ENCODE results near the gene ZP1.

Gene ZP1

DNA sequence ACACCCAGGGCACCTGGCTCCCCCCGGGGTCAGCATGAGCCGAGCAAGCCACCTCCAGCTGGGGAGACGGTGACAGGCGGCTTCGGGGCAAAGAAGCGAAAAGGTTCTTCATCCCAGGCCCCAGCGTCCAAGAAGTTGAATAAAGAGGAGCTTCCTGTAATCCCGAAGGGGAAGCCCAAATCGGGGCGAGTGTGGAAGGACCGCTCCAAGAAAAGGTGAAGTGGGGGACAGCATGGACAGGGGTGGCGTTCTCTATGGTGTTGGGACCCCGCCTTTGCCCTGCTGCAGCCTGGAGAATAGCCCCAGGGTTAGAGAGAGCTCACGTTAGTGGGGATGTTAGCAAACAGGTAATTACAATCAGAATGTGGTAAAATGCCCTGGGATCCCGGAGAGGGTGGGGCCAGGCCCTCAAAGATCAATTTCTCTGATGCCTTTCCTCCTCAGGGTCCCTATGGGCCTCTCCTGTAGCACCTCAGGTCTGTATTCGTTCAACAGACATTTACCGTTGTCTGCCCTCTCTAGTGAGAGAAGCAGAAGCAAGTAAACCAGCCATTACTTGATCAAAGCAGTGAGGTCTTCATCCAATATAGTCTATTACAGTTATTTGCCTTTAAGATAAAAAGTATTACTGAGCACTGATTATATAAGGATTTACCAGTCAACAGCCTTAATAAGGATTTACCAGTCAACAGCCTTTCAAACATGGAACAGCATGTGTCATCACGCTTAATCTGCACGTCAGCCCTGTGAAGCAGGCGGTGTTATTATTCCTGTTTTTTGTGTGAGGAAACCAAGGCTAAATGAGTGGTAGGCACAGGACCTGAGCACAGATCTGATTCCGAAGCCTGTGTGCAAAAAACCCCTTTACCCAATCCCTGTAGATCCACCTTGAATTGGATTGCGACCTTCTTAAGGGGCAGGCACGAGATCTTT lies 24.4 kb upstream of the ZP1 start:
- Histone ChIP-seq H3K4me3 (peak overlapping the region; percentile 72), H3K27me3 (no peaks in the 10 kb centered on the region), H3K4me1 (peaks cover 0 to 39% (median 34%) of the 10 kb centered on the region in 4 donors), H3K36me3 (peaks cover 0 to 22% (median 8%) of the 10 kb centered on the region in 3 donors), H3K27ac (peak overlapping the region; percentile 72 to 76), H3K9me3 (no peaks in the 10 kb centered on the region)
- intact Hi-C loops (cut with DNase I; ENCODE audit: low total_unique reads), result no loop called here
- TF ChIP-seq, protein P1, sequence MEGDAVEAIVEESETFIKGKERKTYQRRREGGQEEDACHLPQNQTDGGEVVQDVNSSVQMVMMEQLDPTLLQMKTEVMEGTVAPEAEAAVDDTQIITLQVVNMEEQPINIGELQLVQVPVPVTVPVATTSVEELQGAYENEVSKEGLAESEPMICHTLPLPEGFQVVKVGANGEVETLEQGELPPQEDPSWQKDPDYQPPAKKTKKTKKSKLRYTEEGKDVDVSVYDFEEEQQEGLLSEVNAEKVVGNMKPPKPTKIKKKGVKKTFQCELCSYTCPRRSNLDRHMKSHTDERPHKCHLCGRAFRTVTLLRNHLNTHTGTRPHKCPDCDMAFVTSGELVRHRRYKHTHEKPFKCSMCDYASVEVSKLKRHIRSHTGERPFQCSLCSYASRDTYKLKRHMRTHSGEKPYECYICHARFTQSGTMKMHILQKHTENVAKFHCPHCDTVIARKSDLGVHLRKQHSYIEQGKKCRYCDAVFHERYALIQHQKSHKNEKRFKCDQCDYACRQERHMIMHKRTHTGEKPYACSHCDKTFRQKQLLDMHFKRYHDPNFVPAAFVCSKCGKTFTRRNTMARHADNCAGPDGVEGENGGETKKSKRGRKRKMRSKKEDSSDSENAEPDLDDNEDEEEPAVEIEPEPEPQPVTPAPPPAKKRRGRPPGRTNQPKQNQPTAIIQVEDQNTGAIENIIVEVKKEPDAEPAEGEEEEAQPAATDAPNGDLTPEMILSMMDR (IDR thresholded peaks at IDR 0.05), result no peak
- DNase-seq, result no peak

DNA sequence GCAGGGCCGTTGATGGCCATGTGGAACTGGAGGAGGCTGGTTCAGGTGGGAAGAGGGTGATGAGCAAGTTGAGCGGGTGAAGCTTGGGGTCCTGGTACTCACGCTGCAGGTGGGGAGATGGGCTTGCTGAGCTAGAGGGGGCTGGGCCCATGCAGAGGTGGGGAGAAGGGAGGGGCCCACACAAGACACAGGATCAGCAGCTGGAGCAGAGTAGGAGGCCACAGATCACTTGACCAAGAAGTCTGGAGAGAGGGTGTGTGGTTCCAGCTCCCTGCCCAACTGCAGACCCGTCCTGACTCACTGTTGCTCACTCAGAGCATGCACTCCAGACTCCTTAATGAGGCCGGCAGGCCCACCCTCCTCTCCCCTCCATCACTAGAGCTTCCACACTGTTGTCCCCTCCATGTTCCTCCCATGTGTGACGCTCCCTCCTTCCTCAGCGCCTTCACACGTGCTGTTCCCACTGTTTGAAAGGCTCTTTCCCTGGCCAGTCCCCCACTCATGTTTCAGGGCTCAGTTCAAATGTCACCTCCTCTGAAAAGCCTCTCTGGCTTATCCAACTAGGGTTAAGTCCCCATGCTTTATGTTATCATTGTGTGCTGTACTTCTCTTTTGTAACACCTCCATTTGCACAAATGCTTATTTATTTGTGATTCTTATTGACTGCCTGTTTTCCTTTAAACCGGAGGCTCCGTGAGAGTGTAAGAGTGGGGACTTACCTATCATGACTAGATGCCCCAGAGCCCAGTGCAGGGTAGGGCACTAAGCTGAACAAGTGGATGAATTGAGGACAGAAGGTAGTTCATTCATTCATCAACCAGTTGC lies 23.1 kb upstream of the ZP1 start:
- Histone ChIP-seq H3K36me3 (peaks cover 4 to 35% (median 22%) of the 10 kb centered on the region in 3 donors), H3K27me3 (no peaks in the 10 kb centered on the region), H3K4me3 (peak overlapping the region in 1 of 2 donors; percentile 72), H3K27ac (no peak overlapping the region), H3K4me1 (peaks cover 0 to 39% (median 34%) of the 10 kb centered on the region in 4 donors), H3K9me3 (no peaks in the 10 kb centered on the region)
- DNase-seq, result no peak
- TF ChIP-seq, protein P1 (IDR thresholded peaks at IDR 0.05), result no peak
- intact Hi-C loops (cut with DNase I; ENCODE audit: low total_unique reads), result no loop called here

DNA sequence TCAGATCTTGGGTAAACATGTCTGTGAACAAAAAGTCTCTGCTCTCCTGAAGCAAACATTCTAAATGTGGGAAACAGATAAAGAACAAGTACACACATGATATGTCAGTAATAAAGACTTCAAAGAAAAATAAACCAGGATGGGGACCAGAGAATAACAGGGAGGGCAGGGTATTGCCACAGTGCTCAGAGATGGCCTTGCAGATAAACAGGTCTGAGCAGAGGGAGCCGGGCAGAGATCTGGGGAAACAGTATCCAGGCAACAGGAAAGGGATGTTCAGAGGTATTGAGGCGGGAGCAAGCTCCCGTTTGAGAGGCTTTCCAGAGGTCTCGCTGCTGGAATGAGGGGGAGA lies 22.5 kb upstream of the ZP1 start:
- Histone ChIP-seq H3K27ac (no peak overlapping the region), H3K4me1 (peaks cover 0 to 39% (median 34%) of the 10 kb centered on the region in 4 donors), H3K27me3 (no peaks in the 10 kb centered on the region), H3K36me3 (peaks cover 10 to 41% (median 27%) of the 10 kb centered on the region in 3 donors), H3K4me3 (no peak overlapping the region), H3K9me3 (no peaks in the 10 kb centered on the region)
- TF ChIP-seq, protein P1 (IDR thresholded peaks at IDR 0.05), result no peak
- DNase-seq, result no peak
- intact Hi-C loops (cut with DNase I; ENCODE audit: low total_unique reads), result no loop called here

DNA sequence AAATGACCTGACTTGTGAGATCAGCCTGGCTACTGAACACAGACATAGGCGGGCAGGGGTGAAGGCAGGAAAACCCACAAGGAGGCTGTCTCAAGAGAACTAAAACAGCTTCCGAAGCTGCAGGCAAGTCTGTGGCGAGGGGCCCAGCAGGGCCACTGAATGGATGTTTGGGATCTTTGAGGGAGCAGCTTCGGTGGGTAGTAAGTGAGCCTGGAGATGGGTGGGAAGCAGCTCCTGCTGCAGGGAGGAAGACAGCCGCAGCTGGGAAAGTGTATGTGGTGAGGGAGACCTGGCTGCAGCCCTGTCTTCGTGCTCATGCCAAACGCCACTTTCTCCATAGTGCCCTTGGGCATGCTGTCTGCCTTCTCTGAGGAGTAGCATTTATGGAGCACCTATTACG lies 22.0 kb upstream of the ZP1 start:
- intact Hi-C loops (cut with DNase I; ENCODE audit: low total_unique reads), result no loop called here
- Histone ChIP-seq H3K9me3 (no peaks in the 10 kb centered on the region), H3K27me3 (no peaks in the 10 kb centered on the region), H3K36me3 (peaks cover 14 to 46% (median 32%) of the 10 kb centered on the region in 3 donors), H3K27ac (no peak overlapping the region), H3K4me1 (peaks cover 0 to 39% (median 34%) of the 10 kb centered on the region in 4 donors), H3K4me3 (no peak overlapping the region)
- TF ChIP-seq, protein P1 (IDR thresholded peaks at IDR 0.05), result no peak
- DNase-seq, result no peak

DNA sequence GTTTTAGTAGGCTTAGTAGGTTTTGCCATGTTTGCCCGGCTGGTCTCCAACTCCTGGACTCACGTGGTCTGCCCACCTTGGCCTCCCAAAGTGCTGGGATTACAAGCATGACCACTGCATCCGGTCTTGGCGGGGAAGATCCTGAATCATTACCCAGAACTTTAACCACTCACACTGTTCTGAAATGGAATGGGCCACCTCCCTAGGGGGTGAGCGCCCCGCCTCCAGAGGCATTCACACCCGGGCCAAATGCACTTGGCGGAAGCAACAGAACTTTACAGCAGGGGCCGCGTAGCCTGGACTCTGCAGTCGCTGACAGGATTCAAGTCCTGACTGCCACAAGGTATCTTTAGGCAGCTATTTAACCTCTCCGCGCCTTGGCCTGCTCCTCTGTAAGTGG lies 20.1 kb upstream of the ZP1 start:
- no peaks in the 10 kb centered on the region for H3K27me3 ChIP-seq
- intact Hi-C loops (cut with DNase I; ENCODE audit: low total_unique reads), result no loop called here
- no peaks in the 10 kb centered on the region for H3K9me3 ChIP-seq
- H3K36me3 ChIP-seq, result peaks cover 14 to 66% (median 52%) of the 10 kb centered on the region in 3 donors
- H3K4me3 ChIP-seq, result no peak overlapping the region
- TF ChIP-seq, protein P1 (IDR thresholded peaks at IDR 0.05), result no peak
- DNase-seq, result no peak
- H3K4me1 ChIP-seq, result peaks cover 0 to 27% (median 21%) of the 10 kb centered on the region in 4 donors
- no peak overlapping the region for H3K27ac ChIP-seq

Data from tibial artery (tissue), 4 donors.